Renal cortical epithelial cell (primary cell): ENCODE results near the gene ANO10. TPM values are rescaled to one million over a fixed set of nuclear protein-coding genes. Genes with fewer than 3 reads are reported as not detected.
A peak's percentile ranks its signal among the peaks of the same experiment; 100 is the strongest.

Experiments
- DNase-seq: peaks from one replicate; pipeline ENCODE4 v3.0.0-alpha.2; 2011; ENCODE audit warnings: low read depth
- total RNA-seq: library from RNA; depleted of rRNA; stranded (reverse); fragments of >200 nt; gene quantifications from 2 replicates; pipeline ENCODE4 v1.2.3, GENCODE V29; 2014

The ANO10 gene
- total RNA-seq, 1 donor from 2014 or later: 78.2 TPM

DNA sequence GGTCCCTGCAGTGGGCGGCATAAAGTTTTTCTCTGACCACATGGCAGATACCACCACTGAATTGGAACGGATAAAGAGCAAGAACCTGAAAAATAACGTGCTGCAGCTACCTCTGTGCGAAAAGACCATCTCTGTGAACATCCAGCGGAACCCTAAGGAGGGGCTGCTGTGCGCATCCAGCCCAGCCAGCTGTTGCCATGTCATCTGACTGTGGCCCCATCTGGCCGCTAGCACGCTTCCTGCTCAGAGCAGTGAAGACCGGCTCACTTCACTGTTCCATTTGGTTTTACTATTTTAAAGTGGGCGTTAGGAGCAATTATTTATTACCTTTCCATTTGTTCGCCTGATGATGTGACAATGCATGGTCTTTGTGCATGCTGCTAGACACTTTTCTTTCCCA lies 273.5 kb downstream of the ANO10 start:
- DNase-seq: no peak

- DNase-seq: no peak
Measured at GRCh38 chr3:43347774-43348173, 274.0 kb downstream of the ANO10 start.

DNA sequence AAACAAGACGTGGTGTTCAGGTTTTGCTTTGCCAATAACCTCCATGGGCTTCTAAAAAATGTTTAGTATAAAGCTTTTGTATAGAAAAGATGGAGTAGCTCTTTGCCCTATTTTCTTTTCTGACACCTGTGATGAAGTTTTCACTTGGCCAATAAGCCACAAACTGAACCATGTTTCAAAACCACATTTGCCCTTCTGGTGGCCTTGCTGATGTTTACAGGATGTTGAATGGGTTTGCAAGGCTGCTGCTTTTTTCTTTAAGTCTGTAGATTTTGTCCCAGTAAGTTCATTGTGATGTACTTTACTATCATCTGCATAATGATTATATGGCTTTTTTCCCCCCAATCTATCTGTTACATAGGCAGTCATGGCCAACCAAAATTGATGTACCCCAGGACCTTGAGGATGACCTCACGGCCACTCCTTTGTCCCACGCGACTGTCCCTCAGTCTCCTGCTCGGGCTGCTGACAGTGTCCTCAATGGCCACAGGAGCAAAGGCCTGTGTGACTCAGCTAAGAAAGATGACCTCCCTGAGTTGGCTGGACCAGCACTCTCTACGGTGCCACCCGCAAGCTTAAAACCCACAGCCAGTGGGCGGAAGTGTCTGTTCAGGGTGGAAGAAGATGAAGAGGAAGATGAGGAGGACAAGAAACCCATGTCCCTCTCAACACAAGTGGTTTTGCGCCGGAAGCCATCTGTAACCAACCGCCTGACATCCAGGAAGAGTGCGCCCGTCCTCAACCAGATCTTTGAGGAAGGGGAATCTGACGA lies 274.6 kb downstream of the ANO10 start:
- no peak for DNase-seq

DNA sequence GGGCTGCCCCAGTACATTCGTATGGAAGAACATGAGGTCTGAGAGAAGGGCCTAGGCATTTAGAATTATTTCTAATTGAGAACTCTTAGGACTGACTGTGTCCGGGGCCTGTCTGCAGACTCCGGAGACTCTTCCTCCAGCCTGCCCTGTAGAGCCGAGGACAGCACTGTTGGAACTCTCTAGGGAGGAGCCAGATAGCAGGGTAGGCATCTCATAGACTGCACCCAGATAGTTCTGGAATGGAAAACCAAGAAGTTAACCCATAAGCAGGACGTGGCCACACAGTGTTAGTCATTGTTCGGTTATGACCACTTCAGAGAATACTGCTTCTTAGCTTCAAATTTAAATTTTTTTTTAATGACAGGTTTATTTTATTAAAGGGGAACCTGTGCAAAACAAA lies 275.9 kb downstream of the ANO10 start:
- peak; percentile 31 for DNase-seq

GRCh38 chr3:43345246-43345645 lies 276.6 kb downstream of the ANO10 start:
- DNase-seq: no peak

- no peak for DNase-seq
Measured at GRCh38 chr3:43344520-43344919, 277.3 kb downstream of the ANO10 start.

GRCh38 chr3:43343815-43344214 lies 278.0 kb downstream of the ANO10 start:
- no peak for DNase-seq

DNA sequence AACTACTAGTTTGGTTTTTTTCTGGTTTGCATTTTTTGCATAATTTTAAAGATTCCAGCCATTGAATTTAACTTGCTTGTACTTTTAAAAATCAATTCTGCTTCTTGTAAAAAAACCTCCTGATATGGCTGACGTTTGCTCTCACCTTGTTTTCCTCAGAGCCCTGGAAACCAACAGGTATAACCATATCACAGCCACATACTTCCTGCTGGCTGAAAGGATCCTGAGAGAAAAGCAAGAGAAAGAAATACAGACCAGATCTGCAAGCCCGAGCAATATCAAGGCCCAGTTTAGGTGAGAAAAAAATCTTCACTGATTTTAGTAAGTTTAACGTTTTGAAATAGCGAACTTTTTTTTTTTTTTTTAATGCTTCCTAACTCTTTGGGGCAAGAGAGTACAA lies 278.6 kb downstream of the ANO10 start:
- DNase-seq: no peak

GRCh38 chr3:43341788-43342187 lies 280.0 kb downstream of the ANO10 start:
- DNase-seq: no peak

- DNase-seq: no peak
Measured at GRCh38 chr3:43340403-43340802, 281.4 kb downstream of the ANO10 start.

DNA sequence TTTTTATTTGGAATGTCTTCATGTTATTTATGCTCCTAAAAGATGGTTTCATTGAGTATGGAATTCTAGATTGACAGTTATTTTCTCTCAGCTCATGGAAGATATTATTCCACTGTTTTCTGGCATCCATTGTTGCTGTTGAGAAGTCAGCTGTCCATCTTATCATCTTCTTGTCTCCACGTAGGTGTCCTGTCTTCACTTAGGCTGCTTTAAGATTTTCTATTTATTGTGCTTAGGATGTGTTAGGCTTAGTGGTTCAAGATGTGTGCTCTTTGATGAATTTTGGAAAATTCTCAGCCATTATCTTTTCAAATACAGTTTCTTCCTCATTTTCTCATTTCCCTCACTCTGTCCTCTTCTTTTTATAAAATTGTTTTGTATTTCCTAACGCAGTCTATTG lies 283.5 kb downstream of the ANO10 start:
- DNase-seq: no peak

DNA sequence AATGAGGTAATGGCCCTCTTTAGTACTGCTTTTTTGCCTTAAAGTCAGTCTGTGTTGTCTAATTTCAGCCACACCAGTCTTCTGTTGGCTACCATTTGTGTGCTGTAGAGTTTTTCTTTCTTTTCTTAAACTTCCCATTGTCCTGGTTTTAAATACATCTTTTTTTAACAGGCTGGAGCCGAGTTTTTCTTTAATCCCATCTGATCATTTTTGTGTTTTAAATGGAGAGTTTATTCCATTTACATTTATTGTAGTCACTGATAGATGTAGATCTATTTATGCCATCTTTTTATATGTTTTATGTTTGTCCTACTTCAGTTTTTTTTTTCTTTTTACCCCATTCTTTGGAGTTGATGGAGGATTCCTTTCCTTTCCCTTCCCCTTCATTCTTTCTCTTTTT lies 286.0 kb downstream of the ANO10 start:
- DNase-seq: no peak

GRCh38 chr3:43334976-43335375 lies 286.8 kb downstream of the ANO10 start:
- DNase-seq: no peak

DNA sequence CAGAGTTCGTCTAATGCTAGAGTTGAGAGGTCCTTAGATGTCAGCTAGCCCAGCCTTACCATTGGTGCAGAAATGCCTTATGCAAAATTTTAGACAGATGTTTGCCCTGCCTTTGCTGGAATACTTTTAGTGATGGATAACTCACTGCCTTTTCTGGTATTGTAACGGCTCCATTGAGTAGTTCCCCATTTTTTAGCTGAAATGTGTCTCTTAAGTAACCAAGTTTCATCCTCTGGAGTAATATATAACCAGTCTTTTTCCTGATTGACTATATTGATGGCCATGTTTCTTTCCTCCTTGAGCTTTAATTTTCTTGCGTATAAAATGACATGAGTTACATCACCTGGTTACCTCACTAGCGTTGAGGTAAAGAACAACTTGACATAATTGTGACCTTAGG lies 290.4 kb downstream of the ANO10 start:
- no peak for DNase-seq

DNA sequence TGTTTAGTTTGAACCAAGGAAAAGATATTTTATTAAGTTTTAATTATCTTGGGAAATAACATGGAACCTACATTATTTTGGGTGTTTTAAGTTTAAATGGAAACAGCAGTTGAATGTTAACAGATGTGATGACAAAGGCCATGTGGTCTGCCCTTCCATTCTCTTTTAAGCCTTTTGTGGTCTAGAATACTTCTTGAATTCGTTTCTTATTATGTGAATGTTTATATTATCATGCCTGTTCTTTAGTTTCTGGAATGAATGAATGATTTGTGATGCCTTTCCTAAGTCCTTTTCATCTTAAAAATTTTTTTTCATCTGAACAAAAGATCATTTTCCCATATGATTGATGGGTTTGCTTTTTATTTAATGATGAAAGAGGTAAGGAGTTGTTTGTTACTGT lies 290.8 kb downstream of the ANO10 start:
- DNase-seq: no peak

DNA sequence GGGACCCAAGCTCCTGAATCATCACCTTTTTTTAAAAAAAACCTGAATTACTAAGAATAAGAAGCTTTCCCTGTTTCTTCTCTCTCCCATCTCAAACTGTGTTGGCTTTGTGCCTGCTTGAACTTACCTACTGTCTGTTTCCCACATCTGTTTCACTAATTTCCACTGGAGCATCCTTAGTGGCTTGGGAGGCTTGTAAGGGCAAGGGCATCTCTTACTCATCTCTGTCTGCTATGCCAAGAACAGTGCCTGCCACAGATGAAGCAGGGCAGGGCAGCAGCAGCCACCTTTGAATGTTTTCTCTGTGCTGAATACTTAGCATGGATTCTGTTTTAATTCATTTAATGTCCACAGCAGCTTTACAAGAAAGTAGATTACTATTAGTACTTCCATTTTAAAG lies 293.2 kb downstream of the ANO10 start:
- DNase-seq: peak; percentile 15

DNA sequence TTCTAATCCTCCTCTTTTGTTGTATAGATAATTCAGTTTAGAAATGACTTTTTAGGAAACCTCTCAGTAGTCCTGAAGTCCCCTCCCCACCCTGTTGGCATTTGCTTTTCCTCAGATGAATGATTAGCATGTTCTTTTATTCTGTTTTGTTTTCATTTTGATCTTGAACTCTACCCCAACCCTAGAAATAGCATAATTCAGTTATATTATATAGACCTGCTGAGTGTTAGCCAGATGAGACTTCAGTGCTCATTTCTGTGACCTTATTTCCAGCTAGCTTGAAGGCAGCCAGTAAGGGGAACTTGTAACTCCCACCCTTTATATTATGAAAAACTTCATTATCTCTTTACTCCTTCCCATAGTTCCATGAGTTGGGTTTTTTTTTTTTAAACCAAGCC lies 294.2 kb downstream of the ANO10 start:
- DNase-seq: no peak

DNA sequence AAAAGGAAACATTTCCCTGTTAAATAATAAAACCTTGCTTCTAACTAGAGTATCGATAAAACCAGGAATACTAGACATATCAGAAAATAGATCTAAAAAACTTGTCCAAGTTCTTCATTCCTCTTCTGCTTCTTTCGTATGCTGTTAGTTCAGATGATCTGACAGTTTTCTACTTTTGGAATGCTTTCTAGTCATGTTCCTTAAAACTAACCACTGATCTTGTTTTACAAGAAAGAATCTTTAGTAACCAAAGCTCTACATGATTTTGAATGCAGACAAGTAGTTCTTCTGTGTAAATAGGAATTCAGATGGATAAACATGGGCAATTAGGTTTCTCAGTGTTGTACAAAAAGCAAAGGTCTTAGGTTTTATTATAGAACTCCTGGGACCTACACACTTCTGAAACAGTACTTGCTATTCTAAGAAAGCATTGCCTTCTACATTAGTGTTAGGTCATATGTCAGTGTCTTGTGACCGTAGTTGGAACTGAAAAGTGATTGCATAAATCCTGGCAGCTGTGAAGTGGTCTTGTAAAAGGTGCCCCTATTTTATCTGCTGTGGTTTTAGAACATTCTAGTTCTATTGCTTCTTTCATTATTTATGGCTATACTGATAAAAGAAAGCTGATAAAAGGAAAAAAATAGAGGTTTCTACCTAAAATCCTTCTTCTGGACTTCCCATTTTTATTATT lies 294.8 kb downstream of the ANO10 start:
- DNase-seq: peak; percentile 57

DNA sequence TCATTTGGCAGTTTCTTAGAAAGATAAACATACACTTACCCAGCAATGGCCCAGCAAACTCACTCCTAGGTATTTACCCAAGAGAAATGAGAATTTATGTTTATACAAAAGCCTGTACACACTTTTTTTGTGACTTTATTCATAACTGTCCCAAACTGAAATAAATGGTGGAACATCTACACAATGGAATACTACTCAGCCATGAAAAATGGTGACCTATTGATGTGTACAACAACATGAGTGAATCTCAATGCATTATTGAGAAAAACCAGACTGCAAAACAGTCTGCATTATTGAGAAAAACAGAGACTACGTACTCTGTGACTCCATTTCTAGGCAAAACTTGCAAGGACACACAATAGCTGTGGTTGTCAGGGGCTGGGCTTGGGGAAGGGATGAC lies 298.3 kb downstream of the ANO10 start:
- DNase-seq: no peak

GRCh38 chr3:43320288-43320687 lies 301.5 kb downstream of the ANO10 start:
- no peak for DNase-seq

GRCh38 chr3:43319794-43320193 lies 302.0 kb downstream of the ANO10 start:
- DNase-seq: no peak

GRCh38 chr3:43319376-43319775 lies 302.4 kb downstream of the ANO10 start:
- no peak for DNase-seq

- peak; percentile 61 for DNase-seq
Measured at GRCh38 chr3:43317461-43318316, 304.1 kb downstream of the ANO10 start.
